Measurements from ENCODE around the gene TENM4.

GRCh38 chr11:79371152-79371551 lies 69.7 kb downstream of the TENM4 start:
- TF ChIP-seq CTCF (IDR thresholded peaks at IDR 0.05; ENCODE audit: control extremely low read depth in 1 of 3, insufficient read depth in 1 of 3, low read depth in 1 of 3, low read length in 3 of 3) (peak; percentile 18 to 50 (median 44); a peak in 3 of 4 replicates), POLR2AphosphoS5 (IDR thresholded peaks at IDR 0.05; ENCODE audit: low read depth, low read length) (no peak), CBX5 (IDR thresholded peaks at IDR 0.05; ENCODE audit: low read depth, low read length) (no peak), EZH2 (IDR thresholded peaks at IDR 0.05; ENCODE audit: low read depth, low read length, severe bottlenecking) (no peak), POLR2A (IDR thresholded peaks at IDR 0.05; ENCODE audit: control extremely low read depth in 1 of 2, low read depth in 2 of 2, low read length in 2 of 2) (no peak), TAF1 (IDR thresholded peaks at IDR 0.05; ENCODE audit: low read depth, low read length) (no peak), SIRT6 (IDR thresholded peaks at IDR 0.05; ENCODE audit: low read length) (no peak), TCF12 (IDR thresholded peaks at IDR 0.05; ENCODE audit: low read depth, low read length) (no peak), BACH1 (IDR thresholded peaks at IDR 0.05; ENCODE audit: low read length) (no peak), JUND (IDR thresholded peaks at IDR 0.05; ENCODE audit: low read length) (no peak), TAF7 (optimal IDR thresholded peaks at IDR 0.05; ENCODE audit: borderline replicate concordance, low read depth, low read length) (no peak), JUN (IDR thresholded peaks at IDR 0.05; ENCODE audit: low read depth, low read length) (no peak), MAX (IDR thresholded peaks at IDR 0.05) (no peak)
